ACC112 (cell line): ENCODE results near the gene SLC38A7.
"Not testable (repeated sequence)": the region's sequence is repeated elsewhere in the genome, so short reads cannot be mapped to it uniquely, and the experiment has no call there.

Experiments
- H2AFZ ChIP-seq: fragments of 200-600 bp; sonication (generic); one replicate; pipeline ENCODE4 v1.6.0; 2017; ENCODE audit warnings: antibody characterized with exemption, low read length; ENCODE audit not compliant: unreplicated experiment
- H3K27ac ChIP-seq: fragments of 200-600 bp; sonication (generic); 2 replicates; pipeline ENCODE4 v1.5.1; 2014; ENCODE audit warnings: low read depth, mild to moderate bottlenecking, antibody characterized with exemption, low read length, moderate library complexity
- H3K27me3 ChIP-seq: fragments of 200-600 bp; sonication (generic); 2 replicates; pipeline ENCODE4 v1.6.1; 2014; ENCODE audit warnings: mild to moderate bottlenecking, antibody characterized with exemption, low read length, moderate library complexity, mixed read lengths; ENCODE audit not compliant: insufficient read depth
- H3K36me3 ChIP-seq: fragments of 200-600 bp; sonication (generic); 2 replicates; pipeline ENCODE4 v1.6.1; 2016; ENCODE audit warnings: mild to moderate bottlenecking, antibody characterized with exemption, low read length, moderate library complexity, mixed read lengths; ENCODE audit not compliant: insufficient read depth
- H3K4me1 ChIP-seq: fragments of 200-600 bp; sonication (generic); one replicate; pipeline ENCODE4 v1.6.1; 2016; ENCODE audit warnings: low read length, mixed read lengths; ENCODE audit not compliant: insufficient read depth, unreplicated experiment, control insufficient read depth
- H3K4me3 ChIP-seq: fragments of 200-600 bp; sonication (generic); 2 replicates; pipeline ENCODE4 v1.5.1; 2014; ENCODE audit warnings: mild to moderate bottlenecking, low read depth, low read length
- H3K79me2 ChIP-seq: fragments of 200-600 bp; sonication (generic); one replicate; pipeline ENCODE4 v1.6.0; 2016; ENCODE audit warnings: low read length; ENCODE audit not compliant: control insufficient read depth, unreplicated experiment, insufficient read depth

The SLC38A7 gene

GRCh38 chr16:58717994-58718393, 33.4 kb upstream of the SLC38A7 start:
- Histone ChIP-seq H3K4me1 (no peaks in the 10 kb centered on the region), H3K36me3 (peaks cover 16% of the 10 kb centered on the region; the same call in 1 of the 2 replicates), H3K4me3 (no peak overlapping the region), H3K27ac (no peak overlapping the region), H3K79me2 (no peaks in the 10 kb centered on the region), H2AFZ (no peak overlapping the region), H3K27me3 (no peaks in the 10 kb centered on the region)

DNA sequence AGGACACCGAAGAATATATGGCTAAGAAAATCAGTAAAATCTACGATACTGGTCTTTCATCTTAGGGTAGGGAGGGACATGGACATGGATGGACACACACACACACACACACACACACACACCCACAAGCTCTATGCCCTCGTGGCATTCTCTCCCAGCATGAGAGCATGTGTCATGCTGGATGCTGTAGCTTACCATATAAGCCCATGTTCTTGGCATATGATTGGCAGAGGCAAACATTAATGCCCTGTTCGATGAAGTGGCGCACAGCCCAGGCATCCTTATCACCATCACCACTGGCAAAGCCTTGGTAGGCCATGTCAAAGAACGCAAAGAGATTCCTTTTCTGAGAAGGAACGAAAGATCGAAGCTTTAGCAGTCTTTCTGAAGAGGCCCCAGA, 31.9 kb upstream of the SLC38A7 start:
- H3K36me3 ChIP-seq, result peaks cover 15% of the 10 kb centered on the region; the same call in 1 of the 2 replicates
- H3K27me3 ChIP-seq, result no peaks in the 10 kb centered on the region
- no peaks in the 10 kb centered on the region for H3K79me2 ChIP-seq
- no peaks in the 10 kb centered on the region for H3K4me1 ChIP-seq
- no peak overlapping the region for H3K4me3 ChIP-seq
- no peak overlapping the region for H2AFZ ChIP-seq
- H3K27ac ChIP-seq, result no peak overlapping the region

DNA sequence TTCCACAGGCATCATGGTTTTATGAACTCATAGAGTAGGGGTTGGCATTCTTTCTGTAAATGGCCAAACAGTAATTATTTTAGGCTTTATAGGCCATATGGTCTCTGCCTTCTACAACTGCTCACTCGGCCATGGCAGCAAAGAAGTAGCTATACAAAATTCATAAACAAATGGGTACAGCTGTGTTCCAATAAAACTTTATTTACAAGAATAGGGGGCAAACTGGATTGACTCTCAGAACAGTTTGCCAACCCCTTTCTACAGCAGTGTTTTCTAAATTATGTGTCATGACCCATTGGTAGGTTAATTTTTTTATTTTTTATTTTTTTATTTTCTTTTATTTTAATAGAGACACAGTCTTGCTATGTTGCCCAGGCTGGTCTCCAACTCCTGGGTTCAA, 29.2 kb upstream of the SLC38A7 start:
- H3K27me3 ChIP-seq, result no peaks in the 10 kb centered on the region
- H3K4me1 ChIP-seq, result no peaks in the 10 kb centered on the region

DNA sequence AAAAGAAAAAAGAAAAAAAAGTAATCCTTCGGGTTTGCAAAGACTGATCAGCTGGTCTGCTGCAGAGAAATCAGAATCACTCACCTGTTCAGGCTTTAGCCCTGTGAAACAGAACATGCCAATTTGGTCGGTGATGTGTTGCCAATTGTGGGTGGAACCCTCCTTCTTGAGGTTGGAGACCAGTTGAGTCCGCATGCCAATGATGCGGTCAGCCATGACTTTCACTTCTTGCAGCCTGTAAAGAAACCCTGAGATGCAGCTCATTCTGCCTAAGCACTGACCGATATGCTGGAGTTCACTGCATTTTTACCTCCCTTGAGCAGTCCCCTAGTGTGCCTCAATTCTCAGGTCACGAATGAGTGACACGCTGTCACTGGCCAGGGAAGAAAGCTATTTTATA, 24.8 kb upstream of the SLC38A7 start:
- Histone ChIP-seq H3K36me3 (peaks cover 12% of the 10 kb centered on the region), H3K27me3 (no peaks in the 10 kb centered on the region), H2AFZ (no peak overlapping the region), H3K27ac (no peak overlapping the region), H3K4me3 (no peak overlapping the region), H3K4me1 (no peaks in the 10 kb centered on the region), H3K79me2 (no peaks in the 10 kb centered on the region)

More for the DNA sequence above, 29.2 kb upstream of the SLC38A7 start:
- no peak overlapping the region for H2AFZ ChIP-seq
- H3K79me2 ChIP-seq, result no peaks in the 10 kb centered on the region
- no peak overlapping the region for H3K4me3 ChIP-seq
- no peak overlapping the region for H3K27ac ChIP-seq
- peaks cover 12% of the 10 kb centered on the region; the same call in 1 of the 2 replicates for H3K36me3 ChIP-seq

DNA sequence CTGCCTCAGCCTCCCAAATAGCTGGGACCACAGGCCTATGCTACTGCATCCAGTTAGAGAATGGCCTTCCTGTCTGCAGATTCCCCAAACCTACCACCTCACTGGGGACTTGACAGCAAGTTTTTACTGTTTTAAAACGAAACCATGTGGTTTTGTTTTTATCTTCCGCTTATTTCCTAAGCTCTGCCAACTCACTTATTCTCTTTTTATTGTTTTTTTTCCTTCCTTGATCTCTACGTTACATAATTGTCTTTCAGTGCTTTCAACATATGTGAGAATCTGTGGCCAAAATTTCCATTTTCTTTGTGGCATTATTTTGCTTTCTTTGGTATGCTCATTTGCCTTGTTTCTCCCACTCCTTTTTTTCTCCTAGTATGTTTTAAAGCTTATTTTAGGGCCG, 14.6 kb upstream of the SLC38A7 start:
- no peaks in the 10 kb centered on the region for H3K36me3 ChIP-seq

DNA sequence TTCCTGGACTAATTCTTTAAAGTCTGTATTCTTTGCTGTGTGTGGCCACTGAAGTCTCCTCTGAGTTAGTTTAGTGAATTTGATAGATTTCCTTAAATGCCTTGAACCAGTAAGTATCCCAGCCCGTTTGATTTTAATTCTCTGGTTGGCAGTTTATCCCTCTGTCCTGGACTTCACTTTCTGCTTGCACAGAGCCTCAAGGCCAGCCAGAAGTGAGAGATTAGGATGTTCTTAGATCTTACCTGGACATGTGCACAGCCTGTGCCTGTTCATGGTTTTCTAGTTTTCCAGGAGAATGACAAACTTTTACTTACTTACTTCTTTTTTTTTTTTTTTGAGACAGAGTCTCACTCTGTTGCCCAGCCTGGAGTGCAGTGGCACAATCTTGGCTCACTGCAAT, 10.8 kb upstream of the SLC38A7 start:
- no peaks in the 10 kb centered on the region for H3K79me2 ChIP-seq
- H3K36me3 ChIP-seq, result no peaks in the 10 kb centered on the region
- no peaks in the 10 kb centered on the region for H3K4me1 ChIP-seq
- no peaks in the 10 kb centered on the region for H3K27me3 ChIP-seq
- H3K27ac ChIP-seq, result no peak overlapping the region
- H3K4me3 ChIP-seq, result no peak overlapping the region
- no peak overlapping the region for H2AFZ ChIP-seq

More for the DNA sequence above, 14.6 kb upstream of the SLC38A7 start:
- Histone ChIP-seq H2AFZ (peak overlapping the region; percentile 25), H3K4me3 (no peak overlapping the region), H3K4me1 (no peaks in the 10 kb centered on the region), H3K27ac (no peak overlapping the region), H3K79me2 (no peaks in the 10 kb centered on the region), H3K27me3 (no peaks in the 10 kb centered on the region)

GRCh38 chr16:58692450-58692849, 7.9 kb upstream of the SLC38A7 start:
- Histone ChIP-seq H3K27me3 (no peaks in the 10 kb centered on the region), H3K4me1 (no peaks in the 10 kb centered on the region), H3K36me3 (no peaks in the 10 kb centered on the region), H3K79me2 (no peaks in the 10 kb centered on the region), H3K27ac (no peak overlapping the region), H3K4me3 (no peak overlapping the region), H2AFZ (no peak overlapping the region)

DNA sequence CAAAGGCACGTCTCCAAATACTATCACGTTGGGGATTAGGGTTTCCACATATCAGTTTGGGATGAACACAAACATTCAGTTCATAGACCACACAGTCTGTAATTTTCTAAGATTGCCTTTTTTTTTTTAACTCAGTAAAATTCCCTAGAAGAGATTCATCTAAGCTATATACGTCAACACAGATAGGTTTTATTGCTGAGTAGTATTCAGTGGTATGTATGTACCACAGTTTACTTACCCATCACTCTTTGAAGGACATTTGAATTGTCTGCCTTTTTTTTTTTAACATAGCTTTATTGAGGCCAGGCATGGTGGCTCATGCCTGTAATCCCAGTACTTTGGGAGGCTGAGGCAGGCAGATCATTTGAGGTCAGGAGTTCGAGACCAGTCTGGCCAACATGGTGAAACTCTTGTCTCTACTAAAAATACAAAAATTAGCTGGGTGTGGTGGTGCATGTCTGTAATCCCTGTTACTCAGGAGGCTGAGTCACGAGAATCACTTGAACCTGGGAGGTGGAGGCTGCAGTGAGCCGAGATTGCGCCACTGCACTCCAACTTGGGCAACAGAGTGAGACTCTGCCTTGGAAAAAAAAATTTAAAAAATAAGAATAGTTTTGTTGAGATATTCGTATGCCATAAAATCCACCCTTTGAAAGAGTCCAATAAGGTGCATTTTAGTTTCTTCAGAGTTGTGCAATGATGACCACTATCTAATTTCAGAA, 2.6 kb upstream of the SLC38A7 start:
- H3K4me3 ChIP-seq, H2AFZ ChIP-seq, H3K27me3 ChIP-seq, H3K36me3 ChIP-seq: not testable (repeated sequence)
- peaks cover 12% of the 10 kb centered on the region for H3K4me1 ChIP-seq
- peak overlapping the region; percentile 40 for H3K27ac ChIP-seq
- H3K79me2 ChIP-seq, result peaks cover 16% of the 10 kb centered on the region

DNA sequence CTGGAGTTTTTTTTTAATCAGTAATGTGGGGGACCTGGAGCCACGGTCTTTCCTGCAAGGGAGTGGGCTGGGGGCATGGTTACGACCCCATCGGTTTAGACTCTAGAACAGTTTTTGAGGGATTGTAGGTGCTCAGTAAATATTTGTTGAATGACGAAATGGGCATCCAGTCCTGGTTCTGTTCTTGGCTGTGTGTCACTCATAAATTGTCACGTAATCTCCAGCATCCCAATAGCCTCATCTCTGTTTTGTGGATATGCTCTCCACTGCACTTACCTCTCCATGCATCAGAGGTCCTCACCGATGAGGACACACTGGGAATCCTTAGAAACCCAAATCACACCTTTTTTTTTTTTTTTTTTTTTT, 497 bp upstream of the SLC38A7 start:
- peak overlapping the region; percentile 96 for H3K4me3 ChIP-seq
- H2AFZ ChIP-seq, result peak overlapping the region; percentile 96
- H3K79me2 ChIP-seq, result peaks cover 16% of the 10 kb centered on the region
- H3K4me1 ChIP-seq, result peaks cover 12% of the 10 kb centered on the region
- no peak overlapping the region for H3K27ac ChIP-seq
- H3K36me3 ChIP-seq, result peaks cover 7% of the 10 kb centered on the region; the same call in 1 of the 2 replicates
- no peaks in the 10 kb centered on the region for H3K27me3 ChIP-seq

GRCh38 chr16:58684001-58684353, 593 bp downstream of the SLC38A7 start:
- peaks cover 7% of the 10 kb centered on the region; the same call in 1 of the 2 replicates for H3K36me3 ChIP-seq
- peak overlapping the region; percentile 96 for H2AFZ ChIP-seq
- peak overlapping the region; percentile 64 for H3K27ac ChIP-seq
- peak overlapping the region; percentile 96 for H3K4me3 ChIP-seq
- H3K27me3 ChIP-seq, result no peaks in the 10 kb centered on the region
- peaks cover 16% of the 10 kb centered on the region for H3K79me2 ChIP-seq
- peaks cover 12% of the 10 kb centered on the region for H3K4me1 ChIP-seq

- Histone ChIP-seq H3K27ac (no peak overlapping the region), H3K4me1 (peaks cover 12% of the 10 kb centered on the region), H3K27me3 (no peaks in the 10 kb centered on the region), H2AFZ (no peak overlapping the region), H3K4me3 (no peak overlapping the region), H3K79me2 (peaks cover 16% of the 10 kb centered on the region), H3K36me3 (peaks cover 14% of the 10 kb centered on the region; the same call in 1 of the 2 replicates)
Observed at GRCh38 chr16:58679763-58680162, 4.8 kb downstream of the SLC38A7 start.
